Measurements from ENCODE around the gene TUT7.
"Not testable (repeated sequence)": the region's sequence is repeated elsewhere in the genome, so short reads cannot be mapped to it uniquely, and the experiment has no call there.

Gene TUT7

DNA sequence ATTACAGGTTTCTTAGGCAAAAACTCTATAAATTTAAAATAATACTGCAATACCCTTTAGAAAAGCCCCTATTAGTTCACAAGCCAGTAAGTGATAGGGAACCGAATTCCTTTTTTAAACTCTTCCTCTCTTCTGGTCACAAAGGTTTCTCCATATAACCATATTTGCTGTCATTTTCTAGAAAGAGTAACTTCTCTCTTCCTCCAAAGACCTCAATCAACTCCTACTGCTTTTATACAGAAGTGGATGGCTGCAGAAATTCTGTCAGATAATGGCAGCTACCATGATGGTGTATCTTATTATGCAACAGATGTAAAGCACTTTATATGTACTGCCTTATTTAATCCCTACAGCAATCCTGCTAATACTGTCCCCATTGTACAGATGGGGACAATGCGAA is 6.2 kb downstream of the TUT7 start:
- no peak for DNase-seq (ENCODE audit: low read depth in 2 of 2)

DNA sequence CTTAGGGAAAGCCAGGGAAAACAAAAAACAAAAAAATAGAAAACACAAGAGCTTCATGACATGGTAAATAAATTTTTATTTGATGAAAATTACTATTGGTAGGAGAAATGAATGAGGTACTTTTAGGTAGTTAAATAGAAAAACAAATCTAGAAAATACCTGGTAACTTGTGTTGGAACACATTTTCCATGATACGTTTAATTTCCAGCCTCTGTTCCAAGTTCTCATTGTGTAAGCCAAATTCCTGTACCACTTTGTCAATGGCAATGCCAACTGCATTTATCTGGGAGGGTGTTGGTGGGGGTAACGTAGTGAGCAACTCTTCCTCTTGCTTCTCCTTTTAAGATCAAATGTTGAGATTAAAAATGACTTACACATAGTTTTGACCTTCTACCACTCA is 9.4 kb downstream of the TUT7 start:
- DNase-seq (ENCODE audit: low read depth in 2 of 2) = no peak

DNA sequence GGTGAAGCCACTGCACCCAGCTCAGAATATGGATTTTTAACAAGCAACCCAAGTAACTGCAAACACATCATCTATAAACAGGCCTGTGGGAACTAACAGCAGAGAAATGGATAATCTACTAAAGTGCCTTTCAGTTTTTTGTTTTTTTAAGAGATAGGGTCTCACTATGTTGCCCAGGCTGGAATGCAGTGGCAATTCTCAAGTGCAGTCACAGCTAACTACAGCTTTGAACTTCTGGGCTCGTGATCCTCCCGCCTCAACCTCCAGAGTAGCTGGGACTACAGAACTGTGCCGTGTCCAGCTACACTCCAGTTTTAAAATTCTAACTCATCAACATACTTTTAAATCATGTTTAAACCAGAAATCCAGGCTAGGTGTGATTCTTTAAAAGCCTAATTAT is 11.9 kb downstream of the TUT7 start:
- no peak for DNase-seq (ENCODE audit: low read depth in 2 of 2)

DNA sequence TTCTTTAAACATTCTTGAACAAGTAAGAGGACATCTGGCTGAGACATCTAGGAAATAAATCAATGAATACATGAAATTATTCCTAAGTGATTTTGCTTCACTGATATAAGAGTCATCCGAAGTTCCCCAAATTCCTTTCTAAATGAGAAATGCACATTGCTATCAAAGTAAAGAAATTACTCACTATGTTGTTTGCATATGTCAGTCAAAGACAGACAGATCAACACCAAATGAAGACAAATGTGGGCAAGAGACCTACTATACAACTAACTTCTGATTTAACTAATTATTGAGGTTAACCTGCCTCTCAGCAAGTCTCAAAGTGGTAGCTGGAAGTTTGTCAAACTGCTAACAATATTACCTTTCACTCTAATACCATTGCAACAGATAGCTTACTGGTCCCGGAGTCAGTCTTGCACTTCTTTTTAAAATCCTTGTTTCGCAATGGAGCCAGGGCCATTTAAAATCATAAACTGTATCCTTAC is 13.2 kb downstream of the TUT7 start:
- no peak for DNase-seq (ENCODE audit: low read depth in 2 of 2)

DNA sequence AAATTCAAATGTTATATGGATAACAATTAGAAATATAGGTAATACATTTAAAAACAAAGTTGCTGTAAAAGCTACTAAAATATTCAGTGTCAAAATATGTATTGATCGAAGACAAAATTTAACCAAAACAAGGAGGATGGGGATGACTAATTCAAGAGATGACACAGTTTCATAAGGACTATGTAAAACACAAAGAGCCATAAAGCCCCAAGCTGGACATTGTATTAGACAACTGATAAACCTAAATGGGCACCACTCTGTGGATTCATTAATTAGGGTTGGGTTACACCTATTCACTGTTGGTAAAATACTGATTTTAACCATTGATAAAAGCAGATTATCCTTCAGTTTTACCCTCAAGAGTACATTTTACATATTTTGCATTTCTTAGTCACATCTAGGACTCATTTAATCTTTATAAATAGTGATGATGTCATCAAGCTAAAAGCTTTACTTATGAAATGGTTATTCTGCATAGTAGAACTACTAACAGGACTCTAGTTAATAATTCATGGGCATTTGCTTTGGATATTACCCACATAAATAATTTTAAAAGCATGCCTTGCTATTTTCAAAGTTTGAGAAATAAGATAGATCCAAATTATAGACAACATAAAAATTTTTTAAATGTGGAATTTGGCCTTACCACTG is 13.7 kb downstream of the TUT7 start:
- DNase-seq (ENCODE audit: low read depth in 2 of 2) = no peak

GRCh38 chr9:86337469-86338108 is 16.6 kb downstream of the TUT7 start:
- no peak for DNase-seq (ENCODE audit: low read depth in 2 of 2)

DNA sequence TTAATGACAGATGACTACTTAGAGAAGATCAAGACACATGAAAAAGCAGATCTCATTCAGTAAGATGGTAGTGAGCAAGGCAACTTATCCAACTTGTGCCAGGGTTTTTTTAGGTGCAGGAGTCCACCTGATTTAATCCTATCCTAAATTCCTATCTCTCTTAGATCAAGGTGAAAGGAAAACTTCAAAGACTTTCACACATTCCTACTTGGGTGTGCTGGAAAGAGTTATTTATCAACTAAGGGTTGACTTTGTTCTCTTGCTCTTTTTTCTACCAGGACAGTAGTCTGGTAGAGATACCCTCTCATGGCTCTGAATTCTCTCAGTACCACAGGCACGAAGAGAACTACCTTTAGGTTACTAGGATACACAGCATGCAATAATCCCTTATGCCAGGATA is 18.2 kb downstream of the TUT7 start:
- DNase-seq (ENCODE audit: low read depth in 2 of 2) = no peak

DNA sequence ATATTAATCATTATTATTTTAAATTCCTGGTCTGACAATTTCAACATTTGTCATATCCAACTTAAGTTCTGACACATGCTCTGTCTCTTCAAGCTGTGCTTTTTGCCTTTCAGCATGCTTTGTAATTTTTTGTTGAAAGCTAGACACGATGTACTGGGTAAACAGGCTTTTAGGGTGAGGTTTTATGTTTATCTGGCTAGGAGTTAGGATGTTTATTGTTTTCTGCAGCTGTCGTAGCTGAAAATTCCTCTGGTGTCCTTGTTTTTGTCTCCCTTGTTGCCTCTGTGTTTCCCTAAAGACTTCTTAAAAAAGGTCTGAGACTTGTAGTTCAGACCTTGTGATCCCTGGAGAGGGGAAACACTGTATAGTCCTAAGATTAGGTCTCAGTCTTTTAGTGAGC is 20.6 kb downstream of the TUT7 start:
- no peak for DNase-seq (ENCODE audit: low read depth in 2 of 2)

GRCh38 chr9:86330186-86330585 is 24.0 kb downstream of the TUT7 start:
- no peak for DNase-seq (ENCODE audit: low read depth in 2 of 2)

GRCh38 chr9:86329649-86330048 is 24.6 kb downstream of the TUT7 start:
- no peak for DNase-seq (ENCODE audit: low read depth in 2 of 2)

DNA sequence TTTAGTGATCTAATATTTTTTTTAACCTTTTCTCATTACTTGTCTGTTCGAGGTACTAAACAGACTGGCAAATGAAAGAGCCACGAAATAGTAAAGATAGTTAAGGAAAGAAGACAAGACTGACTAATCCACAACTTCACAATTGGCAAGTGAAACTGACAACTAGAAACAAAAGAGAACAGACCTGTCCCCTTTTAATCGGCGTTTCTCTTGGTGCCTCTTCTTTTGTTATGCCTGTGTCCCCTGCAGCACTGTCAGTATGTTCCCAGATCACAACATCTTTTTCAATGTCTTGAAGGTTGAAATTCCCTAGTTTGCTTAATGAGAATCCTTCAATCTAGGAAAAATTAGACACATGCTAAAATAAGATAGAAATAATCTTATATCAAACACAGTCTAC is 26.1 kb downstream of the TUT7 start:
- DNase-seq (ENCODE audit: low read depth in 2 of 2) = no peak

DNA sequence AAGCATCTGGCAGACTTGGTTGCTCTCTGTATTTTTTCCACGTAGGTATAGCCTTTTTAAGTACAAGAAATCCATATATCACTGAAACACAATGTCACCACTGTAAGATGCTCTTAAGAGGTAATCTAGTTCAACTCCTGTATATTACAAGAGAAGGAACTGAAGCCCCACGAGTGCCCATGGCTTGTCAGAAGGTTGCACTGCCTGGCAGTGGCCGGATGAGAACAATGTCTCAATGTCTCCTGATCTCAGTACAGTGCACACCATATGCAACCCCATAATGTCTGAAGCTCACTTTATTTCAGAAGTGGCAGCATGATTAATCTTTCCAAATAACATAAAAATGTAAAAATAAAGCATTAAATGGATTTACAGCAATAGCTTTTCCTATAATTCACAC is 27.7 kb downstream of the TUT7 start:
- no peak for DNase-seq (ENCODE audit: low read depth in 2 of 2)

DNA sequence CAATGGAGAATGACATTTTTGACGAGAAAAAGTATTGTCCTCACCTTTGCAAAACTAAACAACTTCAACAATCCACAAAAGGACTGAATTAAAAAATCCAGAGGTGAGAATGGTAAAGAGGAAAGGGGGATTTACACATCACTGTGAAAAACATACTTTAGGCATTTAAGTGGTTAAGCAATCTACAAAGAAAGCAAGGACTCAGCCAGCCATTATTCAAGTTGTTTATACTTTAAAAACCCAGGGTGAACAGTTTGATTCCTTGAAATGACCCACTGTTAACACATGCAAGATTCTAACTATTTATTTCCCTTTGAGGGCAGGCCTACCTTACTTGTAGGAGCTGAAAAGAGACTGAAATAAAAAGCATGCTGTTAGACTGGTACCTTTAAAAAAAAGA is 29.3 kb downstream of the TUT7 start:
- no peak for DNase-seq (ENCODE audit: low read depth in 2 of 2)

- no peak for DNase-seq (ENCODE audit: low read depth in 2 of 2)
Observed at GRCh38 chr9:86324308-86324707, 29.9 kb downstream of the TUT7 start.

- DNase-seq (ENCODE audit: low read depth in 2 of 2) = no peak
Observed at GRCh38 chr9:86322973-86323644, 31.1 kb downstream of the TUT7 start.

DNA sequence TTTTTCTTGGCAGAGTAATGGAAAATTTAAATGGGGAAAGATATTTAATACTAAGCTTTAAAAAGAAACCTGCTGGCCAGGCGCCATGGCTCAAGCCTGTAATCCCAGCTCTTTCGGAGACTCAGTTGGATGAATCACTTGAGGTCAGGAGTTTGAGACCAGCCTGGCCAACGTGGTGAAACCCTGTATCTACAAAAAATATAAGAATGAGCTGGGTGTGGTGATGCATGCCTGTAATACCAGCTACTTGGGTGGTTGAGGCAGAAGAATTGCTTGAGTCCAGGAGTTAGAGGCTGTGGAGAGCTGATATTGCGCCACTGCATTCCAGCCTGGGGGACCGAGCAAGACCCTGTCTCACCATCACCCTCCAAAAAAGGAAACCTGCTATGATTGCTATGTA is 32.8 kb downstream of the TUT7 start:
- DNase-seq (ENCODE audit: low read depth in 2 of 2) = no peak

GRCh38 chr9:86318187-86318586 is 36.0 kb downstream of the TUT7 start:
- no peak for DNase-seq (ENCODE audit: low read depth in 2 of 2)

GRCh38 chr9:86315078-86315477 is 39.1 kb downstream of the TUT7 start:
- no peak for DNase-seq (ENCODE audit: low read depth in 2 of 2)

- not testable (repeated sequence) for DNase-seq (ENCODE audit: low read depth in 2 of 2)
Observed at GRCh38 chr9:86312959-86313358, 41.3 kb downstream of the TUT7 start.

DNA sequence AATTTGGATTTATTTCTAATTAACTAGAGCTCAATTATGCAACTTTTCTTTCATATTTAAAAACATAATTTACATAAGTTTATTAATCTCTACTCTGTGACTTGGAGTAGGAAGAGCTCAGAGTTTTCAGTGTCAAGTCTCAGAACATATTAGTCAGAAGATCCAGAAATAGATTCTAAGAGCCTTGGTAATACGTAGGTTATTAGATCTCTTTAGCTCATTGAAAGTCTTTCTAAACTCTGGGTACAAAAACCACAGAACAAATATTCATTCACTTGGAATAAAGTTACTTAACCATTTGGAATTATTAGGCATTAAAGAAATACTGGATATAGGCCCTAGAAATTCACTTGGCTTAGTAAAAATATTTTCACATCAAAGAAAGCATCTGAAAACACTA is 45.5 kb downstream of the TUT7 start:
- no peak for DNase-seq (ENCODE audit: low read depth in 2 of 2)

GRCh38 chr9:86304236-86304730 is 49.9 kb downstream of the TUT7 start:
- no peak for DNase-seq (ENCODE audit: low read depth in 2 of 2)

GRCh38 chr9:86303316-86303975 is 50.8 kb downstream of the TUT7 start:
- DNase-seq (ENCODE audit: low read depth in 2 of 2) = peak in 1 of 2 donors; percentile 34

Measured in stimulated activated CD4-positive, alpha-beta T cell treated with anti-CD3 and anti-CD28 coated beads, Interleukin-4, amount 100 ng/mL, for 48 hours (primary cell).